ENCODE results near the gene HERPUD2.

GRCh38 chr7:35735396-35735795, 40.5 kb upstream of the HERPUD2 start:
- no peak for TF ChIP-seq CTCF (IDR thresholded peaks at IDR 0.05)
- no peak for TF ChIP-seq EZH2 (IDR thresholded peaks at IDR 0.05; ENCODE audit: borderline replicate concordance, insufficient read depth, low read depth, low read length, poor library complexity, severe bottlenecking)
